LNCaP clone FGC (cell line): ENCODE results near the gene CCDC40.
A peak's percentile ranks its signal among the peaks of the same experiment; 100 is the strongest.

Source experiments
- DNase-seq: peaks from one replicate; pipeline ENCODE4 v3.0.0-alpha.2; 2011; ENCODE audit warnings: low read depth
- H3K4me3 ChIP-seq: 2 replicates; pipeline ENCODE4 v1.5.1; 2011; ENCODE audit warnings: mild to moderate bottlenecking, low read depth, low read length, control low read depth
- TF ChIP-seq, protein P1 (sequence below): IDR thresholded peaks from 2 replicates; pipeline ENCODE4 v1.5.1; 2012; ENCODE audit warnings: mild to moderate bottlenecking; ENCODE audit not compliant: control insufficient read depth, insufficient read depth; ENCODE audit errors: extremely low read depth

The CCDC40 gene

GRCh38 chr17:80101011-80101945 is 64.8 kb downstream of the CCDC40 start, which contains the start of gene GAA:
Gene GAA (plus strand): TSS chr17:80101581. CDS start chr17:80104587, 3,006 bp downstream.
- peak within 1 kb of the TSS; percentile 61 for H3K4me3 ChIP-seq
- peak; percentile 22 for DNase-seq
- TF ChIP-seq, protein P1, sequence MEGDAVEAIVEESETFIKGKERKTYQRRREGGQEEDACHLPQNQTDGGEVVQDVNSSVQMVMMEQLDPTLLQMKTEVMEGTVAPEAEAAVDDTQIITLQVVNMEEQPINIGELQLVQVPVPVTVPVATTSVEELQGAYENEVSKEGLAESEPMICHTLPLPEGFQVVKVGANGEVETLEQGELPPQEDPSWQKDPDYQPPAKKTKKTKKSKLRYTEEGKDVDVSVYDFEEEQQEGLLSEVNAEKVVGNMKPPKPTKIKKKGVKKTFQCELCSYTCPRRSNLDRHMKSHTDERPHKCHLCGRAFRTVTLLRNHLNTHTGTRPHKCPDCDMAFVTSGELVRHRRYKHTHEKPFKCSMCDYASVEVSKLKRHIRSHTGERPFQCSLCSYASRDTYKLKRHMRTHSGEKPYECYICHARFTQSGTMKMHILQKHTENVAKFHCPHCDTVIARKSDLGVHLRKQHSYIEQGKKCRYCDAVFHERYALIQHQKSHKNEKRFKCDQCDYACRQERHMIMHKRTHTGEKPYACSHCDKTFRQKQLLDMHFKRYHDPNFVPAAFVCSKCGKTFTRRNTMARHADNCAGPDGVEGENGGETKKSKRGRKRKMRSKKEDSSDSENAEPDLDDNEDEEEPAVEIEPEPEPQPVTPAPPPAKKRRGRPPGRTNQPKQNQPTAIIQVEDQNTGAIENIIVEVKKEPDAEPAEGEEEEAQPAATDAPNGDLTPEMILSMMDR, result peak; percentile 95

DNA sequence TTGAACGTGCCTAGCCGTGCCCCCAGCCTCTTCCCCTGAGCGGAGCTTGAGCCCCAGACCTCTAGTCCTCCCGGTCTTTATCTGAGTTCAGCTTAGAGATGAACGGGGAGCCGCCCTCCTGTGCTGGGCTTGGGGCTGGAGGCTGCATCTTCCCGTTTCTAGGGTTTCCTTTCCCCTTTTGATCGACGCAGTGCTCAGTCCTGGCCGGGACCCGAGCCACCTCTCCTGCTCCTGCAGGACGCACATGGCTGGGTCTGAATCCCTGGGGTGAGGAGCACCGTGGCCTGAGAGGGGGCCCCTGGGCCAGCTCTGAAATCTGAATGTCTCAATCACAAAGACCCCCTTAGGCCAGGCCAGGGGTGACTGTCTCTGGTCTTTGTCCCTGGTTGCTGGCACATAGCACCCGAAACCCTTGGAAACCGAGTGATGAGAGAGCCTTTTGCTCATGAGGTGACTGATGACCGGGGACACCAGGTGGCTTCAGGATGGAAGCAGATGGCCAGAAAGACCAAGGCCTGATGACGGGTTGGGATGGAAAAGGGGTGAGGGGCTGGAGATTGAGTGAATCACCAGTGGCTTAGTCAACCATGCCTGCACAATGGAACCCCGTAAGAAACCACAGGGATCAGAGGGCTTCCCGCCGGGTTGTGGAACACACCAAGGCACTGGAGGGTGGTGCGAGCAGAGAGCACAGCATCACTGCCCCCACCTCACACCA is 65.7 kb downstream of the CCDC40 start:
- TF ChIP-seq, protein P1, result no peak
- DNase-seq, result no peak
- H3K4me3 ChIP-seq, result peak overlapping the region; percentile 61

DNA sequence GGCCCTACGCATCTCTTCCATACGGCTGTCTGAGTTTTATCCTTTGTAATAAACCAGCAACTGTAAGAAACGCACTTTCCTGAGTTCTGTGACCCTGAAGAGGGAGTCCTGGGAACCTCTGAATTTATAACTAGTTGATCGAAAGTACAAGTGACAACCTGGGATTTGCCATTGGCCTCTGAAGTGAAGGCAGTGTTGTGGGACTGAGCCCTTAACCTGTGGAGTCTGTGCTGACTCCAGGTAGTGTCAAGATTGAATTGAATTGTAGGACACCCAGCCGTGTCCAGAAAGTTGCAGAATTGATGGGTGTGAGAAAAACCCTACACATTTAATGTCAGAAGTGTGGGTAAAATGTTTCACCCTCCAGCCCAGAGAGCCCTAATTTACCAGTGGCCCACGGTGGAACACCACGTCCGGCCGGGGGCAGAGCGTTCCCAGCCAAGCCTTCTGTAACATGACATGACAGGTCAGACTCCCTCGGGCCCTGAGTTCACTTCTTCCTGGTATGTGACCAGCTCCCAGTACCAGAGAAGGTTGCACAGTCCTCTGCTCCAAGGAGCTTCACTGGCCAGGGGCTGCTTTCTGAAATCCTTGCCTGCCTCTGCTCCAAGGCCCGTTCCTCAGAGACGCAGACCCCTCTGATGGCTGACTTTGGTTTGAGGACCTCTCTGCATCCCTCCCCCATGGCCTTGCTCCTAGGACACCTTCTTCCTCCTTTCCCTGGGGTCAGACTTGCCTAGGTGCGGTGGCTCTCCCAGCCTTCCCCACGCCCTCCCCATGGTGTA is 66.4 kb downstream of the CCDC40 start:
- TF ChIP-seq, protein P1, result no peak
- DNase-seq, result no peak
- H3K4me3 ChIP-seq, result peak overlapping the region; percentile 61

DNA sequence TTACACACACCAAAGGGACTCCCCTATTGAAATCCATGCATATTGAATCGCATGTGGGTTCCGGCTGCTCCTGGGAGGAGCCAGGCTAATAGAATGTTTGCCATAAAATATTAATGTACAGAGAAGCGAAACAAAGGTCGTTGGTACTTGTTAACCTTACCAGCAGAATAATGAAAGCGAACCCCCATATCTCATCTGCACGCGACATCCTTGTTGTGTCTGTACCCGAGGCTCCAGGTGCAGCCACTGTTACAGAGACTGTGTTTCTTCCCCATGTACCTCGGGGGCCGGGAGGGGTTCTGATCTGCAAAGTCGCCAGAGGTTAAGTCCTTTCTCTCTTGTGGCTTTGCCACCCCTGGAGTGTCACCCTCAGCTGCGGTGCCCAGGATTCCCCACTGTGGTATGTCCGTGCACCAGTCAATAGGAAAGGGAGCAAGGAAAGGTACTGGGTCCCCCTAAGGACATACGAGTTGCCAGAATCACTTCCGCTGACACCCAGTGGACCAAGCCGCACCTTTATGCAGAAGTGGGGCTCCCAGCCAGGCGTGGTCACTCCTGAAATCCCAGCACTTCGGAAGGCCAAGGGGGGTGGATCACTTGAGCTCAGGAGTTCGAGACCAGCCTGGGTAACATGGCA is 67.1 kb downstream of the CCDC40 start:
- TF ChIP-seq, protein P1, result no peak
- no peak overlapping the region for H3K4me3 ChIP-seq
- no peak for DNase-seq

- TF ChIP-seq, protein P1, result no peak
- no peak for DNase-seq
Measured at GRCh38 chr17:80104321-80104955, 68.0 kb downstream of the CCDC40 start.

DNA sequence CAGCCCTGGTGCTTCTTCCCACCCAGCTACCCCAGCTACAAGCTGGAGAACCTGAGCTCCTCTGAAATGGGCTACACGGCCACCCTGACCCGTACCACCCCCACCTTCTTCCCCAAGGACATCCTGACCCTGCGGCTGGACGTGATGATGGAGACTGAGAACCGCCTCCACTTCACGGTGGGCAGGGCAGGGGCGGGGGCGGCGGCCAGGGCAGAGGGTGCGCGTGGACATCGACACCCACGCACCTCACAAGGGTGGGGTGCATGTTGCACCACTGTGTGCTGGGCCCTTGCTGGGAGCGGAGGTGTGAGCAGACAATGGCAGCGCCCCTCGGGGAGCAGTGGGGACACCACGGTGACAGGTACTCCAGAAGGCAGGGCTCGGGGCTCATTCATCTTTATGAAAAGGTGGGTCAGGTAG is 68.5 kb downstream of the CCDC40 start:
- no peak overlapping the region for H3K4me3 ChIP-seq
- TF ChIP-seq, protein P1, result no peak
- no peak for DNase-seq

More at GRCh38 chr17:80104321-80104955, 68.0 kb downstream of the CCDC40 start:
- no peak overlapping the region for H3K4me3 ChIP-seq
